Measurements from ENCODE around the gene LCLAT1. TPM values are rescaled to one million over a fixed set of nuclear protein-coding genes. Genes with fewer than 3 reads are reported as not detected.

The LCLAT1 gene
- total RNA-seq, 2 experiments from 2014 or later: 9.2 to 19.6 TPM

- BruUV-seq (replicated peaks): no TSS peak
- intact Hi-C loops (cut with micrococcal nuclease; ENCODE audit: unreplicated experiment): no loop called here
- H3K36me3 ChIP-seq (ENCODE audit: insufficient read depth, low read length): no peaks in the 10 kb centered on the region
- no peak for DNase-seq (ENCODE audit: low spot score)
- no peaks in the 10 kb centered on the region for H3K9me3 ChIP-seq (ENCODE audit: low read length)
- no peaks in the 10 kb centered on the region for H3K4me1 ChIP-seq (ENCODE audit: insufficient read depth, low read length, poor library complexity, severe bottlenecking)
- TF ChIP-seq EZH2phosphoT487 (IDR thresholded peaks at IDR 0.05; ENCODE audit: borderline replicate concordance, low read depth, low read length) (no peak), CTCF (conservative IDR thresholded peaks at IDR 0.05; ENCODE audit: low read length) (no peak)
- H3K4me3 ChIP-seq (ENCODE audit: low read depth, low read length, poor library complexity, severe bottlenecking): no peak overlapping the region
- no peaks in the 10 kb centered on the region for H3K79me2 ChIP-seq (ENCODE audit: insufficient read depth, low read depth, low read length)
- H3K4me2 ChIP-seq (ENCODE audit: low read length): no peak overlapping the region
- peak overlapping the region; percentile 33; the same call in 1 of the 2 replicates for H2AFZ ChIP-seq (ENCODE audit: low read length)
- H4K20me1 ChIP-seq (ENCODE audit: insufficient read depth, low read length): no peaks in the 10 kb centered on the region
- ChIA-PET POLR2A (interaction anchor here (1.2 kb wide), 1 partner anchor 10 kb away, joined by 4 read pairs; no protein-coding TSS in a partner anchor), CTCF (ENCODE audit: unreplicated experiment) (no interaction called here)
- H3K27ac ChIP-seq (ENCODE audit: low read depth, low read length, poor library complexity, severe bottlenecking): no peak overlapping the region
- no peaks in the 10 kb centered on the region for H3K9me2 ChIP-seq (ENCODE audit: insufficient read depth, low read length)
Measured at GRCh38 chr2:30427606-30428347, 19.3 kb upstream of the LCLAT1 start.

GRCh38 chr2:30428348-30428662 lies 18.7 kb upstream of the LCLAT1 start:
- Histone ChIP-seq H4K20me1 (ENCODE audit: insufficient read depth, low read length) (no peaks in the 10 kb centered on the region), H2AFZ (ENCODE audit: low read length) (peak overlapping the region; percentile 33; the same call in 1 of the 2 replicates), H3K4me3 (ENCODE audit: low read depth, low read length, poor library complexity, severe bottlenecking) (no peak overlapping the region), H3K79me2 (ENCODE audit: insufficient read depth, low read depth, low read length) (no peaks in the 10 kb centered on the region), H3K4me1 (ENCODE audit: insufficient read depth, low read length, poor library complexity, severe bottlenecking) (no peaks in the 10 kb centered on the region), H3K4me2 (ENCODE audit: low read length) (no peak overlapping the region), H3K9me2 (ENCODE audit: insufficient read depth, low read length) (no peaks in the 10 kb centered on the region), H3K36me3 (ENCODE audit: insufficient read depth, low read length) (no peaks in the 10 kb centered on the region), H3K9me3 (ENCODE audit: low read length) (no peaks in the 10 kb centered on the region), H3K27ac (ENCODE audit: low read depth, low read length, poor library complexity, severe bottlenecking) (no peak overlapping the region)
- TF ChIP-seq CTCF (conservative IDR thresholded peaks at IDR 0.05; ENCODE audit: low read length) (no peak), EZH2phosphoT487 (IDR thresholded peaks at IDR 0.05; ENCODE audit: borderline replicate concordance, low read depth, low read length) (no peak)
- no TSS peak for BruUV-seq (replicated peaks)
- DNase-seq (ENCODE audit: low spot score): no peak
- CTCF ChIA-PET (ENCODE audit: unreplicated experiment): no interaction called here
- intact Hi-C loops (cut with micrococcal nuclease; ENCODE audit: unreplicated experiment): no loop called here
- POLR2A ChIA-PET: interaction anchor here (0.6 to 1.2 kb wide), 7 partner anchors 10 to 868 kb away, joined by 3 to 5 read pairs (median 4); partner anchors contain the start of gene LCLAT1

- Histone ChIP-seq H2AFZ (ENCODE audit: low read length) (peak overlapping the region; percentile 33; the same call in 1 of the 2 replicates), H3K4me2 (ENCODE audit: low read length) (no peak overlapping the region), H3K4me1 (ENCODE audit: insufficient read depth, low read length, poor library complexity, severe bottlenecking) (no peaks in the 10 kb centered on the region), H3K4me3 (ENCODE audit: low read depth, low read length, poor library complexity, severe bottlenecking) (no peak overlapping the region), H3K9me3 (ENCODE audit: low read length) (no peaks in the 10 kb centered on the region), H3K36me3 (ENCODE audit: insufficient read depth, low read length) (no peaks in the 10 kb centered on the region), H3K27ac (ENCODE audit: low read depth, low read length, poor library complexity, severe bottlenecking) (no peak overlapping the region), H3K9me2 (ENCODE audit: insufficient read depth, low read length) (no peaks in the 10 kb centered on the region), H3K79me2 (ENCODE audit: insufficient read depth, low read depth, low read length) (no peaks in the 10 kb centered on the region), H4K20me1 (ENCODE audit: insufficient read depth, low read length) (no peaks in the 10 kb centered on the region)
- POLR2A ChIA-PET: interaction anchor here (0.6 to 1.2 kb wide), 8 partner anchors 9 to 868 kb away, joined by 3 to 5 read pairs (median 4); partner anchors contain the start of gene LCLAT1
- CTCF ChIA-PET (ENCODE audit: unreplicated experiment): no interaction called here
- BruUV-seq (replicated peaks): no TSS peak
- DNase-seq (ENCODE audit: low spot score): no peak
- TF ChIP-seq EZH2phosphoT487 (IDR thresholded peaks at IDR 0.05; ENCODE audit: borderline replicate concordance, low read depth, low read length) (no peak), CTCF (conservative IDR thresholded peaks at IDR 0.05; ENCODE audit: low read length) (no peak)
- intact Hi-C loops (cut with micrococcal nuclease; ENCODE audit: unreplicated experiment): no loop called here
Measured at GRCh38 chr2:30428827-30429461, 18.1 kb upstream of the LCLAT1 start.

All from OCI-LY7 (cell line).